DOHH2 (cell line): ENCODE measurements around the gene SIX2.

Source experiments
- H3F3A ChIP-seq: fragments of 200-600 bp; sonication (generic), shearing (Covaris generic); 2 replicates; pipeline ENCODE4 v1.6.0; 2016; ENCODE audit warnings: antibody characterized with exemption, mild to moderate bottlenecking; ENCODE audit not compliant: control insufficient read depth, insufficient read depth
- H3K27ac ChIP-seq: fragments of 200-600 bp; sonication (generic); 2 replicates; pipeline ENCODE4 v1.5.1; 2014; ENCODE audit warnings: low read depth, mild to moderate bottlenecking, low read length, moderate library complexity
- H3K27me3 ChIP-seq: fragments of 200-600 bp; sonication (generic); 2 replicates; pipeline ENCODE4 v1.6.1; 2014; ENCODE audit warnings: mild to moderate bottlenecking, low read length, mixed read lengths; ENCODE audit not compliant: control insufficient read depth
- H3K36me3 ChIP-seq: fragments of 200-600 bp; sonication (generic); 2 replicates; pipeline ENCODE4 v1.6.1; 2014; ENCODE audit warnings: mild to moderate bottlenecking, low read length, moderate library complexity, mixed read lengths; ENCODE audit not compliant: control insufficient read depth
- H3K4me1 ChIP-seq: fragments of 200-600 bp; sonication (generic); 2 replicates; pipeline ENCODE4 v1.6.1; 2014; ENCODE audit warnings: mild to moderate bottlenecking, low read length, mixed read lengths; ENCODE audit not compliant: control insufficient read depth
- H3K4me2 ChIP-seq: fragments of 200-600 bp; sonication (generic); 2 replicates; pipeline ENCODE4 v1.6.0; 2014; ENCODE audit warnings: mild to moderate bottlenecking, low read length, moderate library complexity
- H3K4me3 ChIP-seq: fragments of 200-600 bp; sonication (generic); 2 replicates; pipeline ENCODE4 v1.5.1; 2014; ENCODE audit warnings: mild to moderate bottlenecking, low read length, mixed read lengths
- H3K79me2 ChIP-seq: fragments of 200-600 bp; sonication (generic); 2 replicates; pipeline ENCODE4 v1.6.1; 2014; ENCODE audit warnings: mild to moderate bottlenecking, low read length, mixed read lengths; ENCODE audit not compliant: control insufficient read depth
- H3K9me2 ChIP-seq: fragments of 200-600 bp; sonication (generic); replicated peaks from 2 replicates; pipeline ENCODE4 v1.6.1; 2014; ENCODE audit warnings: mild to moderate bottlenecking, low read length, mixed read lengths; ENCODE audit not compliant: control insufficient read depth
- H3K9me3 ChIP-seq: fragments of 200-600 bp; sonication (generic); 2 replicates; pipeline ENCODE4 v1.6.1; 2014; ENCODE audit warnings: antibody characterized with exemption, low read length, mixed read lengths; ENCODE audit not compliant: control insufficient read depth, insufficient read depth
- H4K20me1 ChIP-seq: fragments of 200-600 bp; sonication (generic); 2 replicates; pipeline ENCODE4 v1.6.0; 2014; ENCODE audit warnings: low read depth, mild to moderate bottlenecking, antibody characterized with exemption, low read length, moderate library complexity; ENCODE audit not compliant: control insufficient read depth, insufficient read depth
- CTCF ChIP-seq: fragments of 200-600 bp; sonication (generic); IDR thresholded peaks from one replicate; pipeline ENCODE4 v1.5.1; 2014; ENCODE audit warnings: antibody characterized with exemption, mild to moderate bottlenecking, low read depth, low read length; ENCODE audit not compliant: poor library complexity, severe bottlenecking
- EZH2phosphoT487 ChIP-seq: fragments of 200-600 bp; sonication (generic); IDR thresholded peaks from 2 replicates; pipeline ENCODE4 v1.6.1; 2017; ENCODE audit warnings: borderline replicate concordance, mild to moderate bottlenecking, antibody characterized with exemption, low read length, moderate library complexity, mixed read lengths

Gene SIX2

DNA sequence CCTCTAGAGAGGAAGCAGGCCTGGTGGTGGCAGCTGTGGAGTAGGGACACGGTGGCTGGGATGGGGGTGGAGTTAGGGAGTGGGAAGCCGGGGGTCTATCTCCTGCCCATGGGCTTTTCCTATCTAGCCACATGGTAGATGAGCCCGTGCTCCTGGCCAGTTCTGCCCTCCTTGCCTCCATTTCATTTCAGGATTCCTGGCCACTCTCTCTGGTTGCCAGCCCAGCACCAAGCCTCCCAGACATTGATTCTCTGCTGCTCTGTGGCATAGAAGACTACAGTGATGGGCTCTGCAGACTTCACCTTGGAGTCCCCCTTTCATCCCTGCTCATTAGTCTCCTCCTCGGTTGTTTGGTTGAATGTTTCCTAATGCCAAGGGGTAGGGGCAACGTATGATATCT lies 48.4 kb downstream of the SIX2 start:
- Histone ChIP-seq H3K36me3 (no peaks in the 10 kb centered on the region), H3K79me2 (no peaks in the 10 kb centered on the region), H3K4me3 (no peak overlapping the region), H3K9me2 (no peaks in the 10 kb centered on the region), H3K4me2 (no peak overlapping the region), H3K27ac (no peak overlapping the region), H4K20me1 (no peaks in the 10 kb centered on the region), H3K4me1 (peaks cover 1% of the 10 kb centered on the region; the same call in 1 of the 2 replicates), H3K9me3 (no peaks in the 10 kb centered on the region), H3F3A (no peaks in the 10 kb centered on the region), H3K27me3 (no peaks in the 10 kb centered on the region)
- TF ChIP-seq CTCF, result no peak
- TF ChIP-seq EZH2phosphoT487, result no peak

GRCh38 chr2:44959855-44960254 lies 49.4 kb downstream of the SIX2 start:
- Histone ChIP-seq H3K4me2 (no peak overlapping the region), H3K4me1 (peaks cover 8% of the 10 kb centered on the region; the same call in 1 of the 2 replicates), H3K9me2 (no peaks in the 10 kb centered on the region), H4K20me1 (no peaks in the 10 kb centered on the region), H3K9me3 (no peaks in the 10 kb centered on the region), H3K27ac (no peak overlapping the region), H3K36me3 (no peaks in the 10 kb centered on the region), H3K79me2 (no peaks in the 10 kb centered on the region), H3K27me3 (peaks cover 6% of the 10 kb centered on the region), H3F3A (no peaks in the 10 kb centered on the region), H3K4me3 (no peak overlapping the region)
- no peak for TF ChIP-seq CTCF
- no peak for TF ChIP-seq EZH2phosphoT487

DNA sequence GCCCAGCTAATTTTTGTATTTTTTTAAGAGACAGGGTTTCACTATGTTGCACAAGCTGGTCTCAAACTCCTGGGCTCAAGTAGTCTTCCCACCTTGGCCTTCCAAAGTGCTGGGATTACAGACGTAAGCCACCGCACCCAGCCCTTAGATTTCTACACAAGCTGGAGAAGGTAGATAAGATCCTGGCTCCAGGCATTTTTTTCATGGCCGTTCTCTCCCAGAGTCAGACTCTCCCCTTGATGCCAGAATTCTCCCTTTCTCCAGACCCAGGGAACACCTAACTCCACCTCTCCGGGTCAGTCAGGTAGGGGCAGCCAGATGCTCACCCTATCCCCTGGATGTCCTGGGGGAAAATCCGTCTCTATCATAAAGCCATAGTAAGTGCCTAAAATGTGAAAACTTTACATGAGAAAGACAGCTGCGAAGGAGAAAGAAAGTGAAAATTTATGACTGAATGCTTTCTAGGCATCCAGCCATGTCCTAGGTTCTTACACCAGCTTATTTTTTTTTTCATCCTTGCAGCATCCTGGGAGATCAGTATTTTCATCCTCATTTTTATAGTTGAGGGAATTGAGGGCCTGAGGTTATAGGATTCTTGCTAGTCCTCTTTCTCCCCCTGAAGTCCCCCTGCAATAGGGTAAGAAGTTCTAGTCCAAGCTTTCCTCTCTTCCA lies 51.5 kb downstream of the SIX2 start:
- no peak overlapping the region for H3K4me2 ChIP-seq
- H3K9me3 ChIP-seq, result no peaks in the 10 kb centered on the region
- no peak overlapping the region for H3K4me3 ChIP-seq
- TF ChIP-seq EZH2phosphoT487 (no peak), CTCF (no peak)
- peaks cover 8% of the 10 kb centered on the region; the same call in 1 of the 2 replicates for H3K4me1 ChIP-seq
- H4K20me1 ChIP-seq, result no peaks in the 10 kb centered on the region
- H3K27ac ChIP-seq, result no peak overlapping the region
- no peaks in the 10 kb centered on the region for H3K79me2 ChIP-seq
- H3K27me3 ChIP-seq, result peaks cover 25% of the 10 kb centered on the region
- no peaks in the 10 kb centered on the region for H3K36me3 ChIP-seq
- no peaks in the 10 kb centered on the region for H3K9me2 ChIP-seq
- H3F3A ChIP-seq, result no peaks in the 10 kb centered on the region
